ENCODE data around the gene ARHGAP6. TPM values are rescaled to one million over a fixed set of nuclear protein-coding genes. Genes with fewer than 3 reads are reported as not detected.
A peak's percentile ranks its signal among the peaks of the same experiment; 100 is the strongest.

ARHGAP6 gene
- total RNA-seq, 1 donor from 2014 or later = 5.1 TPM

- DNase-seq (ENCODE audit: low spot score) = no peak
These were observed 203.6 kb downstream of the ARHGAP6 start for GRCh38 chrX:11462136-11462535.

- DNase-seq (ENCODE audit: low spot score) = peak; percentile 62
These were observed 204.3 kb downstream of the ARHGAP6 start for GRCh38 chrX:11461201-11462001.

DNA sequence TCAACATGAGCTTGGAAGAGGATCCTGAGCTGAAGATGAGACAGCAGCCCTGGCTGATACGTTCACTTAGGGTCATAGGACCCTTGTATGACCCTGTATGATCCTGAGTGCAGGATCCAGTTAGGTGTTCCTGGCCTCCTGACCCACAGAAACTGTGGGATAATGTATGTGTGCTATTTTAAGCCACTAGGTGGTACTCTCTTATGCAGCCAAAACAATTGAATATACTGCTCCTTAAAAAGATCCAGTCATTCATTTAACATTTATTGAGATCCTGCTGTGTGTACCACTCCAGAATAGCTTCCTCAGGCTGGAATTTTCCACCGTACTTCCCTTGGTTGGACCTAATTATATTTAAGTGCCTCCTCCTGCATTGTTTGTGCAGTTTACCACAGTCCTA, 205.4 kb downstream of the ARHGAP6 start:
- no peak for DNase-seq (ENCODE audit: low spot score)

DNA sequence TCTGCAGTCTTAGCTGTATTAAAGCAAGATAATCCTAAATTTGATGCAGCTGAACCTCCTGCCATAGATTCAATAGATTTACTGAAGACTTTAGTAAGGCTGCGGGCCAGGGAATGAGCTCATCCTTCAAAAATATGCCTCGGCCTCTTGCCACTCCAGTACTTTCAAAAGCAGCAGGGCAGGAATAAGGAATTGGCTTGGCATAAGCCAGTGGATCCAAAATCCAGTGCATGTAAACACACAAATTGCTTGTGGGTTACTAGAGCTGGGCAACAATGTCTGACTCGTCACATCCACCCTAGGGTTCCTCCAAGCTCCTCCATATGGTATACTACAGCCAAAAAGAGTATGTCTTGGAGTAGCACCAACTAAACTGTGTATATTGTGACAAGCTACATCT, 207.6 kb downstream of the ARHGAP6 start:
- peak; percentile 59 for DNase-seq (ENCODE audit: low spot score)

- DNase-seq (ENCODE audit: low spot score) = no peak
These were observed 214.6 kb downstream of the ARHGAP6 start for GRCh38 chrX:11451151-11451550.

DNA sequence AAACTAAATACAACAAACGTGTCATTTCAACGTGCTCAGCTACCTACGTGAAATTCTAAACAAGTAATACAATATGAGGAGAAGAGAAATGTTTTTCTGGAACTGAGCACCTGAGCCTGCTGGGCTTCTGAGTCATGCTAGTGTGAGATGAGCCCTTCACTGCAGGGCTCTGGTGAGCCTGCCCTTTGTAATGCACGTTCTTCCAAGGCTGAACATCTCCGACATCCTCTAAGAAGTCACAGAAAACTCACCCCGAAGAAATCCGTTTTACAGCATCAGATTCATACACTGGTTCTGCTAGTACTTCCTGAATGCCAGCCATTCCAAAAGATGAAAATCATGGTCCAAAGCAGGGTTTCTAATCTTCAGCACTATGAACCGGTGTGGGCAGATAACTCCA, 215.4 kb downstream of the ARHGAP6 start:
- DNase-seq (ENCODE audit: low spot score) = no peak

GRCh38 chrX:11449613-11450012, 216.1 kb downstream of the ARHGAP6 start:
- no peak for DNase-seq (ENCODE audit: low spot score)

DNA sequence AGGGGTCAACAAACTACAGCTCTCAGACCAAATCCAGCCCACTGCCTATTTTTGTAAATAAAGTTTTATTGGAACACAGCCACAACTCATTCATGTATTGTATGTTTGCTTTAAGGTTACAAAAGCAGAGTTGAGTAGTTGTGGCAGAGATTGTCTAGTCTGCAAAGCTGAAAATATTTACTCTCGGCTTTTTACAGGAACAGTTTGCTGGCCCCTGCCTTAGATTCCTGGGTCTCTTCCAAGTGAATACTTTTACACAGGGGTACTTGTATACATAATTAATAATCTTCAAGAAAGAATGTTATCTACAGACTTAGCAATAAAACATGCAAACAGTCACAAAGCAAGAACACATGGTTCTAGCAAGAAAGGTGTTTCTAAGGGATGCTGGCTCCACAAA, 218.3 kb downstream of the ARHGAP6 start:
- DNase-seq (ENCODE audit: low spot score) = no peak

GRCh38 chrX:11446949-11447348, 218.8 kb downstream of the ARHGAP6 start:
- no peak for DNase-seq (ENCODE audit: low spot score)

DNA sequence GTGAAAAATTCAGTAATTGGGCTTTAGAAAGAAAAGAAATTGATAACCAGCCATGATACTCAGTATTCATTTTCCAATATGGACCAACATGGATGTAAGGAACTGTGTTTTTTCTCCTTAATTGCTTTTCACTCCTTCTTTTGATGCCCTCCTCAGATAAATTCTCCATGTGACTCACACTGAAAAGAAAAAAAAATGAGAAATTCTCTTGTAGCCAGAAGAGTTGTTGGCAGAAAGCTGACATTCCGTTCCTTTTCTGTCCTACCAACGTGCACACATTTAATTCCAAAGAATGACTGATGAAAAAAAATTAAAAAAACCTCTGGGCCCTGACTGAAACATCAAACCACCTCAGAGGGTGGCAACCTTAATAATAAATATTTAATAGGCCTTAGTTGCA, 219.4 kb downstream of the ARHGAP6 start:
- DNase-seq (ENCODE audit: low spot score) = peak; percentile 57

DNA sequence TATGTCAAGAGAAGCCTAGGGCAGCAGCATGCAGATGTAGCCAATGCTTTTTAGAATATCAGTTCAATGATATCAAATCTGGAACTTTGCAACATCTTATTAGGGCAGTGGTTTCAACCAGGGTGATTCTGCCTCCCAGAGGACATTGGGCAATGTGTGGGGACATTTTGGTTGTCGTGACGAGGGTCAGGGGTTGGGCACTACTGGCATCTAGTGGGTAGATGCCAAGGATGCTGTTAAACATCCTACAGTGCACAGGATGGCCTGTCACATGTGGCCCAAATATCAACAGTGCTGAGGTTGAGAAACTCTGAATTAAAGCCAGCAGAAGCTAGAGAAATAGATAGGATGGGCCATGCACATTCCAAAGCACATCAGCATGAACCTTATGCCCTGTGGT, 220.2 kb downstream of the ARHGAP6 start:
- DNase-seq (ENCODE audit: low spot score) = no peak

GRCh38 chrX:11444052-11444451, 221.7 kb downstream of the ARHGAP6 start:
- DNase-seq (ENCODE audit: low spot score) = no peak

DNA sequence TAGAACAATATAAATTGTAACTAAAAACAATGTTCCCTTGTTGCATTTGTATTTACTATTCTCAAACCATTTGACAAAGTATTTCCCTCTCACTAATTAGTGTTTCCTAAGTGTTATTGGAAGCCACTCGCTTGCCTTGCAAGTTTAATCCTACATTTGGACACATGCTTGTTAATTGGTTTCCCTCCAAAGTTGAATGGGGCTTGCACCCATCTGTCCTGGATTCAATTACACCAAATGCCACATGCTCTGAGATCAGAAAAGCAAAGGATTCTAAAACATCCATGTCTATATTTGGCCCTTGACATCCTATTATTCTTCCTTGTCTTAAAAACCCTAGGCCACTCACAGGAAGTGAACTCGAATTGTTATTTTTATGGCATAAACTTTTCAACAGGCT, 225.9 kb downstream of the ARHGAP6 start:
- DNase-seq (ENCODE audit: low spot score) = no peak

DNA sequence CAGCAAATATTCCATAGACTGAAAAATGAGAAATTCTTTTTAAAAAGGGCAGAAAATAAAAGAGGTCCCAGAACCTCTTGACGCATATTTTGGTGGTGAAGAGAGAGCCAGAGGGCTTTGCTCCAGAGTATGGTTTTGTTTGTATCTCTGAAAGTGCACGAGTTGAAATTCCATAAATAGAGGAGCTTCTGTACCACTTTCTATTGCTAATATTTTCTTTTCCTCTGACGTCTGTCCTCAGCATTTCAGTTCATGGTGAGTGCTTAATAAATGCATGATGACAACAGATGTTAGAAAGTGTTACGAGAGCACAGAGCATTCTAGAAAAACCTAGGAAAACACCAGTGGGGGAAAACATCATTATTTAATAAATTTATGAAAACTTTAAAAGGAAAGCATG, 227.0 kb downstream of the ARHGAP6 start:
- DNase-seq (ENCODE audit: low spot score) = no peak

- DNase-seq (ENCODE audit: low spot score) = no peak
These were observed 227.4 kb downstream of the ARHGAP6 start for GRCh38 chrX:11438380-11438723.

- DNase-seq (ENCODE audit: low spot score) = no peak
These were observed 227.9 kb downstream of the ARHGAP6 start for GRCh38 chrX:11437642-11438379.

DNA sequence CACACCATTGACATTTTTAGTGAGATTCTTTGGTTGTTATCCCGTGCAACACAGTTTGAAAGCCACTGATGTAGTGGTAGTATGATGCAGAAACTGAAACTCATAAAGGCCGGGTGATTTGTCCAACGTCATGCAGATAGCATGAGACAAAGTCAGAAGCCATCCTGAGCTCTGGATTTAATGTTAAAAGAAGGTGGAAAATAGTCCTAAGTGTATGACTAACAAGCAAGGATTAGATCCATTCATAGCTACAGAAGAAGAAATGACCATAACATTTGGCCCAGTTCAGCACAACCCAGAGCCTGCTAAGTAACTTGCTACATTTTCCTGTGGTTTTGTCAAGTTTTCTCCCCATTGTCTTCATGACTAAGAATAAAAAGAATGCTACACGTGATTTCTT, 230.2 kb downstream of the ARHGAP6 start:
- peak; percentile 78 for DNase-seq (ENCODE audit: low spot score)

DNA sequence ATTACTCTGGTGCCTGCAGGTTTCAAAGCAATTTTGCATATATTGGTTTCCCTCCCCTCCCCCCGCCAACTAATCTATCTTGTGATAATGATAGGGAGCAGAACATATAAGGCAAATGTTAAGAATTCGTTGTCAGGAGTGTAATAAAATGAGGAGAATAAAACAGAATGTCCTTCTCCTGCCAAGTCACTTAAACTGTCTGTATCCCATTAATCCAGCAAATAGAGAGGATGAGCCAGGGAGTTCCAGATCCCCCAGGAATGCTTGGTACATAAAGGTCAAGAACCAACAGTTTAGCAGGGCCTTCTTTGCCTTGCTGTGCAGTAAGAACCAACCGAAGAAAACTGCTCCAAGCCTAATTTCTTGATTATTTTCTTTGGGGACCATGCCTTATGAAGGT, 231.1 kb downstream of the ARHGAP6 start:
- peak; percentile 78 for DNase-seq (ENCODE audit: low spot score)

DNA sequence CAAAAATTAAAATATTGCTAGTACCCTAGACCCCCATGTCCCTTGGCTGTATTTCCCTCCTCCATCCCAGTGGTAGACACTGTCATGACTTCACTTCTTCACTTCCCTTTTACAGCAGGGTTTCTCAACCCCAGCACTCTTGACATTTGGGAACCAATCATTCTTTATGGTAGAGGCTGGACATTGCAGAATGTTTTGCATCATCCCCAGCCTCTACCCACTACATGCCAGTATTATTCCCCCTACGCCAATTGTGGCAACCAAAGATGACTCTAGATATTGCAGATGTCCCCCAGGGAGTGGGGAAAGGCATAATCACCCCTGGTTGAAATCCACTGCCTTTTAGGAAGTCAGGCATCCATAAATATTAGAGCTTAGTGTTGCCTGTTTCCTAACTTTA, 233.9 kb downstream of the ARHGAP6 start:
- no peak for DNase-seq (ENCODE audit: low spot score)

GRCh38 chrX:11430271-11430670, 235.4 kb downstream of the ARHGAP6 start:
- DNase-seq (ENCODE audit: low spot score) = no peak

GRCh38 chrX:11429538-11430085, 236.1 kb downstream of the ARHGAP6 start:
- no peak for DNase-seq (ENCODE audit: low spot score)

DNA sequence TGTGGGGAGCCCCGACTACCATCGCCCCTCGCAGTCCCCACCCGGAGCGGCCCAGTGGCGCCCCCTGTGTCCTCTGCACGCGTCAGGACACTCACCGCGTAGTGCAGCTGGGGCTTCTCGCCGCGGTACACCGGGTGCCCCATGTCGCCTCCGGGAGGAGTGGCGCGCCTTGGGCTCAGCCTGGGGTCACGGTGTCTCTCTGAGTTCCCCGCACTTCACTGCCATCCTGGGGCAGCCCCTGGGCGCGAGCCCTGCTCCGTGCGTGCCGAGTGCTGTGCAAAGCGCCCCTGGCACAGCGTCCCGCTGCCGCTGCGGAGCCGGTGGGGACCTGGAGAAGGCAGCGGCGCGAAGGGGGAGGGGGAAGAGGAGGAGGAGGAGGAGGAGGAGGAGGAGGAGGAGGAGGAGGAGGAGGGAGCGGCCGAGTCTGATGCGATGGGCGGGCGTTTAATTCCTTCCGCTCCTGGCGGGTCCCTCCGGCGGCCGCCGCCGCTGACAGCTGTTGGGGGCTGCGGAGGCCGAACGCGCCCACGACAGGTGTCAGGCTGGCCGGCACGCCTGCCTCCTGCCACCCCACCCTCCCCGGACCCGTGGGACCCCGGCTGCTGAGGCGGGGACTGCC, 238.2 kb downstream of the ARHGAP6 start:
- DNase-seq (ENCODE audit: low spot score) = no peak
